OCI-LY7 (cell line): ENCODE results near the gene DCPS. TPM values are rescaled to one million over a fixed set of nuclear protein-coding genes. Genes with fewer than 3 reads are reported as not detected.
"Not testable (repeated sequence)": the region's sequence is repeated elsewhere in the genome, so short reads cannot be mapped to it uniquely, and the experiment has no call there.

Source experiments
- BruUV-seq: library from RNA; stranded (reverse); fragments of 400-500 nt; replicated peaks from 2 replicates; lab custom pipeline; 2021; lab: Mats Ljungman, UMichigan
- CTCF ChIA-PET: fragments of 300-600 bp; sonication (Branson Sonifier 250); formaldehyde crosslinking; loops from one replicate; lab custom pipeline; 2022; ENCODE audit warnings: antibody characterized with exemption; ENCODE audit not compliant: unreplicated experiment; lab: Charles Lee
- POLR2A ChIA-PET: fragments of 300-600 bp; sonication (Branson Sonifier 250); formaldehyde crosslinking; loops from one replicate; lab custom pipeline; 2022; ENCODE audit warnings: antibody characterized with exemption; lab: Charles Lee
- DNase-seq: peaks from one replicate; pipeline ENCODE4 v3.0.0-alpha.2; 2015; ENCODE audit warnings: low spot score
- H2AFZ ChIP-seq: fragments of 200-600 bp; sonication (generic), shearing (Covaris generic); 2 replicates; pipeline ENCODE4 v1.6.1; 2014; ENCODE audit warnings: mild to moderate bottlenecking, antibody characterized with exemption, low read length, moderate library complexity
- H3K27ac ChIP-seq: fragments of 200-600 bp; sonication (generic); 2 replicates; pipeline ENCODE4 v1.5.1; 2014; ENCODE audit warnings: mixed run types, low read depth, mild to moderate bottlenecking, moderate library complexity, low read length, inconsistent platforms; ENCODE audit not compliant: poor library complexity, severe bottlenecking
- H3K36me3 ChIP-seq: fragments of 200-600 bp; sonication (generic); 2 replicates; pipeline ENCODE4 v1.6.1; 2014; ENCODE audit warnings: mild to moderate bottlenecking, antibody characterized with exemption, low read length, moderate library complexity, mixed read lengths; ENCODE audit not compliant: insufficient read depth
- H3K4me1 ChIP-seq: fragments of 200-600 bp; sonication (generic); 2 replicates; pipeline ENCODE4 v1.5.1; 2014; ENCODE audit warnings: mild to moderate bottlenecking, low read length; ENCODE audit not compliant: insufficient read depth, poor library complexity, severe bottlenecking
- H3K4me2 ChIP-seq: fragments of 200-600 bp; sonication (generic); 2 replicates; pipeline ENCODE4 v1.6.1; 2014; ENCODE audit warnings: mild to moderate bottlenecking, low read length
- H3K4me3 ChIP-seq: fragments of 200-600 bp; sonication (generic); 2 replicates; pipeline ENCODE4 v1.5.1; 2014; ENCODE audit warnings: mild to moderate bottlenecking, low read depth, low read length; ENCODE audit not compliant: poor library complexity, severe bottlenecking
- H3K79me2 ChIP-seq: fragments of 200-600 bp; sonication (generic); 2 replicates; pipeline ENCODE4 v1.6.1; 2016; ENCODE audit warnings: low read depth, mild to moderate bottlenecking, low read length, moderate library complexity, mixed read lengths; ENCODE audit not compliant: insufficient read depth
- H3K9me2 ChIP-seq: fragments of 200-600 bp; sonication (generic); 2 replicates; pipeline ENCODE4 v1.6.1; 2016; ENCODE audit warnings: mild to moderate bottlenecking, low read length, mixed read lengths; ENCODE audit not compliant: insufficient read depth
- H3K9me3 ChIP-seq: fragments of 200-600 bp; sonication (generic); 2 replicates; pipeline ENCODE4 v1.6.1; 2014; ENCODE audit warnings: mild to moderate bottlenecking, mixed run types, low read length, mixed read lengths
- H4K20me1 ChIP-seq: fragments of 200-600 bp; sonication (generic); 2 replicates; pipeline ENCODE4 v1.6.1; 2014; ENCODE audit warnings: mild to moderate bottlenecking, antibody characterized with exemption, low read length, moderate library complexity, mixed read lengths; ENCODE audit not compliant: insufficient read depth
- CTCF ChIP-seq: fragments of 200-600 bp; sonication (generic); conservative IDR thresholded peaks from 2 replicates; pipeline ENCODE4 v1.5.1; 2014; ENCODE audit warnings: mild to moderate bottlenecking, antibody characterized with exemption, low read length, moderate library complexity, mixed read lengths
- EZH2phosphoT487 ChIP-seq: fragments of 200-600 bp; sonication (generic); IDR thresholded peaks from 2 replicates; pipeline ENCODE4 v1.6.1; 2018; ENCODE audit warnings: low read depth, borderline replicate concordance, mild to moderate bottlenecking, mixed run types, antibody characterized with exemption, low read length, moderate library complexity, mixed read lengths
- intact Hi-C: fragments of 100-400 bp; cut with micrococcal nuclease; formaldehyde crosslinking; loops from one replicate; pipeline ENCODE4 v1.10.0; 2022; ENCODE audit not compliant: unreplicated experiment
- small RNA-seq: library from RNA; depleted of rRNA; stranded (forward); fragments of <200 nt; gene quantifications from one replicate; pipeline ENCODE3, GENCODE V24; 2014
- total RNA-seq, 2 experiments: library from RNA; depleted of rRNA in 1 of 2; stranded (reverse); fragments of >200 nt in 1 of 2; shearing (Covaris generic) in 1 of 2; gene quantifications; 2 replicates each; pipeline ENCODE4 v1.2.3, GENCODE V29; 2014 to 2022

DCPS gene
- total RNA-seq, 2 experiments from 2014 or later, result 30.4 to 36.5 TPM

DNA sequence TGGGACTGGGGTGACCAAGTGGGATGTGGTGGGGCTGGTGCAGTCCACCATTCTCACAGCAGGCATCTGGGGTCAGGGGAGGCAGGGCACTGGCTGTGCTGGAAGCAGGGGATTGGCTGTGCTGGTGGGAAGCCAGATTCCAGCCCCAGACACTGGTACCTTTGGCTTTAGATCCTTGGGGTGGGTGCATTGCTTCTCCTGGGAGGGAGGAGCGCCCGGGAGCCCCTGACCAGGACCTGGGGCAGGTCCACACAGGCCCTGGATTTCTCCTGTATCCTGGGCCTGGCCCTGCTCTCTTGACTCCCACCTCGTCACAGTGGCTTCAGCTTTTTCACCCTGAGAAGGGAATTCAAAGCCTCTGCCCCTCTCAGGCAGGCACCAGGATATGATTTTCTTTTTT is 90.2 kb downstream of the DCPS start:
- H3K4me2 ChIP-seq, result no peak overlapping the region
- CTCF ChIA-PET, result no interaction called here
- no peak overlapping the region for H3K27ac ChIP-seq
- no peak for DNase-seq
- no peaks in the 10 kb centered on the region for H3K9me3 ChIP-seq
- H2AFZ ChIP-seq, result no peak overlapping the region
- no peaks in the 10 kb centered on the region for H3K9me2 ChIP-seq
- POLR2A ChIA-PET, result interaction anchor here (0.7 to 1.2 kb wide), 2 partner anchors 25 to 59 kb away, joined by 3 read pairs; no protein-coding TSS in a partner anchor
- no peak for TF ChIP-seq CTCF
- no peak for TF ChIP-seq EZH2phosphoT487
- intact Hi-C loops, result no loop called here
- peaks cover 17% of the 10 kb centered on the region for H3K4me1 ChIP-seq
- H3K4me3 ChIP-seq, result no peak overlapping the region
- no peaks in the 10 kb centered on the region for H3K36me3 ChIP-seq
- no peaks in the 10 kb centered on the region for H4K20me1 ChIP-seq
- no TSS peak for BruUV-seq
- H3K79me2 ChIP-seq, result no peaks in the 10 kb centered on the region

- H2AFZ ChIP-seq, H3K4me3 ChIP-seq, H3K9me2 ChIP-seq, H3K9me3 ChIP-seq, CTCF ChIA-PET, H4K20me1 ChIP-seq, H3K79me2 ChIP-seq, DNase-seq, H3K4me2 ChIP-seq, H3K36me3 ChIP-seq, BruUV-seq, H3K27ac ChIP-seq, intact Hi-C loops: not testable (repeated sequence)
- H3K4me1 ChIP-seq, result peaks cover 17% of the 10 kb centered on the region
- POLR2A ChIA-PET, result interaction anchor here (0.6 to 0.7 kb wide), 2 partner anchors 60 to 78 kb away, joined by 3 read pairs; no protein-coding TSS in a partner anchor
Observed at GRCh38 chr11:126394634-126395072, 90.8 kb downstream of the DCPS start.

Small RNA genes within 50 kb of the gene (small RNA-seq; reads per million reads assigned to genes)
- gene AP001318.3, result not detected

Other genes with a start within 250 kb of the DCPS start
- 1.5 and 2.0 TPM in 2 replicates for gene CDON, start 241.2 kb upstream of the DCPS start, total RNA-seq (2014; rRNA removed; shearing (Covaris generic))
- 1.1 and 2.5 TPM in 2 replicates for gene CDON, start 241.2 kb upstream of the DCPS start, total RNA-seq (2022)
- 29.1 and 39.2 TPM in 2 replicates for gene RPUSD4, start 92.4 kb upstream of the DCPS start, total RNA-seq (2014; rRNA removed; shearing (Covaris generic))
- 36.2 and 37.0 TPM in 2 replicates for gene RPUSD4, start 92.4 kb upstream of the DCPS start, total RNA-seq (2022)
- gene FAM118B, start 92.3 kb upstream of the DCPS start, total RNA-seq (2014; rRNA removed; shearing (Covaris generic)), result 9.9 and 11.5 TPM in 2 replicates
- gene FAM118B, start 92.3 kb upstream of the DCPS start, total RNA-seq (2022), result 12.8 and 14.8 TPM in 2 replicates
- gene SRPRA, start 35.2 kb upstream of the DCPS start, total RNA-seq (2014; rRNA removed; shearing (Covaris generic)), result 56.5 and 62.9 TPM in 2 replicates
- 95.2 and 100 TPM in 2 replicates for gene SRPRA, start 35.2 kb upstream of the DCPS start, total RNA-seq (2022)
- gene FOXRED1, start 34.9 kb upstream of the DCPS start, total RNA-seq (2014; rRNA removed; shearing (Covaris generic)), result 30.4 and 42.5 TPM in 2 replicates
- 62.4 and 65.7 TPM in 2 replicates for gene FOXRED1, start 34.9 kb upstream of the DCPS start, total RNA-seq (2022)
- 3.4 TPM in 2 replicates for gene TIRAP, start 21.0 kb upstream of the DCPS start, total RNA-seq (2014; rRNA removed; shearing (Covaris generic))
- 8.6 and 9.8 TPM in 2 replicates for gene TIRAP, start 21.0 kb upstream of the DCPS start, total RNA-seq (2022)
- gene ST3GAL4, start 51.6 kb downstream of the DCPS start, total RNA-seq (2014; rRNA removed; shearing (Covaris generic)), result 10.0 and 14.3 TPM in 2 replicates
- 17.4 and 18.8 TPM in 2 replicates for gene ST3GAL4, start 51.6 kb downstream of the DCPS start, total RNA-seq (2022)